H1 (cell line): ENCODE measurements around the gene OSBPL9. TPM values are rescaled to one million over a fixed set of nuclear protein-coding genes. Genes with fewer than 3 reads are reported as not detected.

Source experiments
- CTCF ChIA-PET: fragments of 300-600 bp; sonication (Branson Sonifier 250); formaldehyde crosslinking; loops from one replicate; lab custom pipeline; 2021; ENCODE audit not compliant: partially characterized antibody; lab: Charles Lee
- POLR2A ChIA-PET: fragments of 300-600 bp; sonication (Branson Sonifier 250); formaldehyde crosslinking; loops from one replicate; lab custom pipeline; 2021; ENCODE audit warnings: inconsistent platforms; ENCODE audit not compliant: partially characterized antibody; lab: Charles Lee
- DNase-seq, 2 experiments: peaks; one replicate each; pipeline versions ENCODE4 v3.0.0 to v3.0.0-alpha.2; 2010 to 2022; ENCODE audit warnings: low spot score in 2 of 2, low read depth in 1 of 2, mixed read lengths in 1 of 2
- FAIRE-seq: peaks from 2 replicates; lab custom pipeline; 2011; peaks lifted over from hg19 to GRCh38; lab: Jason Lieb, UNC
- H2AFZ ChIP-seq: 2 replicates; pipeline ENCODE4 v1.8.1; 2012; ENCODE audit warnings: low read length, inconsistent platforms
- H2AK5ac ChIP-seq: 2 replicates; pipeline ENCODE4 v1.6.1; 2013; ENCODE audit warnings: low read depth, low read length
- H2BK120ac ChIP-seq: replicated peaks from 2 replicates; pipeline ENCODE3; 2013; ENCODE audit warnings: low read depth, low read length, inconsistent platforms
- H2BK12ac ChIP-seq: 2 replicates; pipeline ENCODE4 v1.6.1; 2013; ENCODE audit warnings: low read depth, low read length
- H2BK15ac ChIP-seq: 2 replicates; pipeline ENCODE4 v1.6.1; 2013; ENCODE audit warnings: low read length
- H2BK20ac ChIP-seq: 2 replicates; pipeline ENCODE4 v1.6.1; 2013; ENCODE audit warnings: low read length
- H2BK5ac ChIP-seq: 2 replicates; pipeline ENCODE4 v1.6.1; 2013; ENCODE audit warnings: low read depth, low read length
- H3K14ac ChIP-seq: 2 replicates; pipeline ENCODE4 v1.6.1; 2013; ENCODE audit warnings: inconsistent platforms; ENCODE audit not compliant: insufficient read length
- H3K18ac ChIP-seq: 2 replicates; pipeline ENCODE4 v1.6.1; 2013; ENCODE audit warnings: low read length; ENCODE audit errors: extremely low read depth
- H3K23ac ChIP-seq: 2 replicates; pipeline ENCODE4 v1.6.1; 2013; ENCODE audit warnings: inconsistent platforms; ENCODE audit not compliant: insufficient read length
- H3K23me2 ChIP-seq: 2 replicates; pipeline ENCODE4 v1.6.1; 2013; ENCODE audit warnings: low read depth, low read length
- H3K27ac ChIP-seq: 2 replicates; pipeline ENCODE4 v1.6.1; 2011; ENCODE audit warnings: low read depth, low read length, inconsistent platforms
- H3K27me3 ChIP-seq, 4 experiments: replicated peaks in 1 of 4; 1 replicate in 1 of 4; 2 replicates in 3 of 4; pipeline versions ENCODE4 v1.6.1 to v1.8.1; 2011 to 2013; ENCODE audit warnings: low read length in 3 of 4, mild to moderate bottlenecking in 3 of 4, inconsistent platforms in 2 of 4, mixed read lengths in 2 of 4, moderate library complexity in 1 of 4; ENCODE audit not compliant: control insufficient read depth in 3 of 4, insufficient read depth in 3 of 4; ENCODE audit errors: extremely low read depth in 1 of 4
- H3K36me3 ChIP-seq, 4 experiments: 2 replicates each; pipeline versions ENCODE4 v1.6.1 to v1.8.1; 2011 to 2013; ENCODE audit warnings: mild to moderate bottlenecking in 4 of 4, low read length in 3 of 4, moderate library complexity in 2 of 4, control low read depth in 1 of 4, inconsistent platforms in 1 of 4; ENCODE audit not compliant: insufficient read depth in 4 of 4, control insufficient read depth in 2 of 4
- H3K4ac ChIP-seq: replicated peaks from 2 replicates; pipeline ENCODE3; 2013; ENCODE audit warnings: low read length, low read depth, mixed read lengths, inconsistent platforms; ENCODE audit not compliant: insufficient read length
- H3K4me1 ChIP-seq, 4 experiments: replicated peaks in 1 of 4; 1 replicate in 1 of 4; 2 replicates in 3 of 4; pipeline versions ENCODE4 v1.6.1 to v1.8.1; 2011 to 2013; ENCODE audit warnings: low read length in 3 of 4, inconsistent platforms in 2 of 4, mixed read lengths in 1 of 4; ENCODE audit not compliant: insufficient read depth in 4 of 4, control insufficient read depth in 3 of 4
- H3K4me2 ChIP-seq, 2 experiments: 2 replicates each; pipeline versions ENCODE4 v1.6.1 to v1.8.1; 2011 to 2013; ENCODE audit warnings: low read depth in 2 of 2, low read length in 2 of 2, control low read depth in 1 of 2, inconsistent platforms in 1 of 2, mild to moderate bottlenecking in 1 of 2; ENCODE audit not compliant: insufficient read depth in 1 of 2
- H3K4me3 ChIP-seq, 4 experiments: fragments of 200-600, 300-600 bp in 1 of 4; sonication (generic), shearing (Covaris generic), sonication (Bioruptor Twin) in 1 of 4; 2 replicates each; pipeline versions ENCODE4 v1.5.1 to v1.8.1; 2011 to 2016; ENCODE audit warnings: low read length in 4 of 4, low read depth in 3 of 4, control low read depth in 2 of 4, inconsistent platforms in 2 of 4, mild to moderate bottlenecking in 2 of 4, mixed read lengths in 1 of 4, moderate library complexity in 1 of 4; ENCODE audit not compliant: insufficient read depth in 2 of 4; ENCODE audit errors: extremely low read depth in 1 of 4
- H3K56ac ChIP-seq: replicated peaks from 2 replicates; pipeline ENCODE3; 2013; ENCODE audit warnings: low read depth, mild to moderate bottlenecking, mixed read lengths, low read length, inconsistent platforms; ENCODE audit not compliant: insufficient read length
- H3K79me1 ChIP-seq: 2 replicates; pipeline ENCODE4 v1.6.1; 2013; ENCODE audit warnings: low read depth, low read length, control low read depth
- H3K79me2 ChIP-seq, 2 experiments: 2 replicates each; pipeline versions ENCODE4 v1.6.1 to v1.8.1; 2012 to 2013; ENCODE audit warnings: low read length in 2 of 2, mild to moderate bottlenecking in 2 of 2, inconsistent platforms in 1 of 2; ENCODE audit not compliant: insufficient read depth in 2 of 2, control insufficient read depth in 1 of 2
- H3K9ac ChIP-seq, 4 experiments: replicated peaks in 1 of 4; 1 replicate in 1 of 4; 2 replicates in 3 of 4; pipeline versions ENCODE4 v1.6.1 to v1.8.1; 2011 to 2013; ENCODE audit warnings: low read depth in 3 of 4, low read length in 3 of 4, control low read depth in 2 of 4, mild to moderate bottlenecking in 2 of 4, moderate library complexity in 2 of 4, inconsistent platforms in 1 of 4; ENCODE audit errors: extremely low read depth in 1 of 4
- H3K9me3 ChIP-seq, 2 experiments: 2 replicates each; pipeline versions ENCODE4 v1.6.1 to v1.8.1; 2012 to 2013; ENCODE audit warnings: mild to moderate bottlenecking in 2 of 2, moderate library complexity in 2 of 2, control low read depth in 1 of 2, inconsistent platforms in 1 of 2, low read depth in 1 of 2, low read length in 1 of 2, mixed read lengths in 1 of 2; ENCODE audit not compliant: insufficient read depth in 2 of 2
- H4K20me1 ChIP-seq, 2 experiments: replicated peaks in 1 of 2; 2 replicates each; pipeline versions ENCODE3 to v1.8.1; 2011 to 2013; ENCODE audit warnings: inconsistent platforms in 2 of 2, low read length in 2 of 2, mild to moderate bottlenecking in 1 of 2; ENCODE audit not compliant: insufficient read depth in 2 of 2, control insufficient read depth in 1 of 2
- H4K5ac ChIP-seq: 2 replicates; pipeline ENCODE4 v1.6.1; 2013; ENCODE audit warnings: low read length, low read depth, mixed read lengths, inconsistent platforms; ENCODE audit not compliant: insufficient read length
- H4K8ac ChIP-seq: 2 replicates; pipeline ENCODE4 v1.8.0; 2013; ENCODE audit warnings: mild to moderate bottlenecking, moderate library complexity, low read length, inconsistent platforms; ENCODE audit not compliant: insufficient read depth; ENCODE audit errors: extremely low read depth
- H4K91ac ChIP-seq: replicated peaks from 2 replicates; pipeline ENCODE3; 2013; ENCODE audit warnings: low read length, mixed read lengths, inconsistent platforms; ENCODE audit not compliant: insufficient read length
- ATF2 ChIP-seq: IDR thresholded peaks from 2 replicates; pipeline ENCODE4 v1.6.1; 2012; ENCODE audit warnings: low read length, inconsistent platforms
- SIN3A ChIP-seq, 2 experiments: IDR thresholded peaks in 1 of 2; conservative IDR thresholded peaks in 1 of 2; 2 replicates each; pipeline ENCODE4 v1.6.1; 2011 to 2012; ENCODE audit warnings: low read length in 2 of 2, improper control_type of control experiment in 1 of 2, low read depth in 1 of 2, mild to moderate bottlenecking in 1 of 2
- TEAD4 ChIP-seq: IDR thresholded peaks from 2 replicates; pipeline ENCODE4 v1.6.1; 2012; ENCODE audit warnings: low read depth, low read length, inconsistent platforms, mixed read lengths
- WGBS, 2 experiments: shearing (Covaris generic) in 1 of 2; methylation state at CpG; one replicate each; pipeline versions ENCODE4 v1.1.6 to v1.1.7; 2013 to 2015; ENCODE audit warnings: low lambda C conversion rate in 2 of 2, mixed read lengths in 2 of 2, inconsistent platforms in 1 of 2, low coverage in 1 of 2, missing lambda C conversion rate in 1 of 2; ENCODE audit not compliant: insufficient replicate concordance in 2 of 2, insufficient coverage in 1 of 2, insufficient read length in 1 of 2; ENCODE audit errors: extremely low coverage in 1 of 2, missing lambda C conversion rate in 1 of 2; 5-methylcytosine and 5-hydroxymethylcytosine counted together
- polyA plus RNA-seq, 7 experiments: library from polyadenylated mRNA; depleted of rRNA in 3 of 7; stranded (reverse) in 5 of 7; unstranded in 2 of 7; fragments of >200 nt in 5 of 7; fragments of 200-250 nt in 2 of 7; gene quantifications; 1 replicate in 5 of 7; 2 replicates in 1 of 7; 4 replicates in 1 of 7; pipeline versions ENCODE4 v1.2.1 to v1.2.3, GENCODE V29; 2011 to 2013; ENCODE audit warnings: missing spikeins in 2 of 7, mixed read lengths in 2 of 7
- total RNA-seq: library from RNA; stranded (reverse); fragmentation: NEBNext Ultra II Directional; extraction: Animal tissue kit (Norgen Biotek cat#: 25700); gene quantifications from 2 replicates; pipeline ENCODE4 v1.2.1, GENCODE V29; 2021

The OSBPL9 gene
- total and polyA plus RNA-seq, 2 of the 8 experiments (the other 6 are each of a cell fraction or from before 2014, with no cell fraction given) = 58.2 to 71.6 TPM

- CTCF ChIA-PET = interaction anchor here (0.7 to 1.6 kb wide), 5 partner anchors 8 to 35 kb away, joined by 4 to 6 read pairs (median 4); no protein-coding TSS in a partner anchor
- Histone ChIP-seq H3K4ac (no peak overlapping the region), H3K9ac (no peak overlapping the region), H4K5ac (no peak overlapping the region), H4K8ac (no peak overlapping the region), H2AFZ (no peak overlapping the region), H4K20me1 (peaks cover 0 to 4% of the 10 kb centered on the region in 2 experiments), H3K14ac (no peak overlapping the region), H3K79me2 (peaks cover 3 to 87% of the 10 kb centered on the region in 2 experiments; a peak in 3 of 4 replicates), H3K56ac (no peak overlapping the region), H3K4me1 (peaks cover 0 to 5% (median under 1%) of the 10 kb centered on the region in 4 experiments; a peak in 4 of 7 replicates), H3K9me3 (no peaks in the 10 kb centered on the region), H3K27ac (no peak overlapping the region), H4K91ac (no peak overlapping the region), H3K36me3 (no peaks in the 10 kb centered on the region), H3K27me3 (no peaks in the 10 kb centered on the region), H2AK5ac (no peak overlapping the region), H2BK5ac (no peak overlapping the region), H3K18ac (no peak overlapping the region), H2BK20ac (no peak overlapping the region), H3K4me2 (peak overlapping the region in 1 of 2 experiments; percentile 36; a peak in 1 of 4 replicates), H3K4me3 (no peak overlapping the region), H3K23ac (no peak overlapping the region), H2BK15ac (no peak overlapping the region), H3K79me1 (peaks cover 6% of the 10 kb centered on the region), H2BK12ac (no peak overlapping the region), H3K23me2 (peaks cover 3% of the 10 kb centered on the region; the same call in 1 of the 2 replicates), H2BK120ac (no peak overlapping the region)
- POLR2A ChIA-PET = interaction anchor here (0.9 kb wide), 1 partner anchor 61 kb away, joined by 3 read pairs; no protein-coding TSS in a partner anchor
- DNase-seq (no peak), FAIRE-seq (no peak)
- TF ChIP-seq TEAD4 (peak; percentile 53; the same call in 1 of the 2 replicates), SIN3A (conservative IDR thresholded peaks at IDR 0.05 in 1 of 2, IDR thresholded peaks at IDR 0.05 in 1 of 2; ENCODE audit: low read depth in 1 of 2, low read length in 2 of 2) (no peak), ATF2 (no peak)
- WGBS, 2 experiments = 76% methylated on average over 7 of the region's 7 CpGs; no CpG with 5 or more reads in 1 of the 2 experiments
Measured at GRCh38 chr1:51733793-51734522, 117.1 kb downstream of the OSBPL9 start.
